ENCODE data around the gene TRIM42. TPM values are rescaled to one million over a fixed set of nuclear protein-coding genes. Genes with fewer than 3 reads are reported as not detected.

The TRIM42 gene
- not detected in 2 replicates for total RNA-seq (2014; rRNA removed; shearing (Covaris generic))

GRCh38 chr3:140677764-140678163, at the start of gene TRIM42:
Gene TRIM42 (plus strand): TSS chr3:140678064. CDS start chr3:140678230, 166 bp downstream.
- DNase-seq (ENCODE audit: low read depth) = no peak

GRCh38 chr3:140628606-140629005, 49.3 kb upstream of the TRIM42 start:
- DNase-seq (ENCODE audit: low read depth) = no peak

- DNase-seq (ENCODE audit: low read depth) = peak; percentile 80
These were observed 48.3 kb upstream of the TRIM42 start for GRCh38 chr3:140629357-140630137.

- DNase-seq (ENCODE audit: low read depth) = no peak
These were observed 47.5 kb upstream of the TRIM42 start for GRCh38 chr3:140630366-140630765.

- no peak for DNase-seq (ENCODE audit: low read depth)
These were observed 47.0 kb upstream of the TRIM42 start for GRCh38 chr3:140630866-140631265.

DNA sequence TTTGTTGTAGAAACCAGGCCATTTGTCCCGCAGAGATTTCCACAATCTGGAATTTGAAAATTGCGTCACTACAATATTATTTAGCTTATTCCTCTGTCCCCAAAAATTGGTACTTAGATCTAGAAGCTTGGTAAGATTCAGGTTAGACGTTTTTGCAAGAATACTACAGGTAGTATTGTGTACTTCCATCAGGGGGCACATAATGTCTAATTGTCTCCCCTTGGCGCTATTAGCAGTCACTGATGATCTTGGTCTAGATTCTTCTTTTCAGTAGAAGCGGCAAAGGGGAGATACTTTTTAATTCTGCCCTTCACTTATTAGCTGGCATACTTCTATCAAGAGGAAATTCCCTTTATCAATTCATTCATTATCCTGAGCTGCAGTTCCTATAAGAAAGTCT, 42.6 kb upstream of the TRIM42 start:
- no peak for DNase-seq (ENCODE audit: low read depth)

- peak; percentile 42 for DNase-seq (ENCODE audit: low read depth)
These were observed 41.3 kb upstream of the TRIM42 start for GRCh38 chr3:140636406-140637138.

DNA sequence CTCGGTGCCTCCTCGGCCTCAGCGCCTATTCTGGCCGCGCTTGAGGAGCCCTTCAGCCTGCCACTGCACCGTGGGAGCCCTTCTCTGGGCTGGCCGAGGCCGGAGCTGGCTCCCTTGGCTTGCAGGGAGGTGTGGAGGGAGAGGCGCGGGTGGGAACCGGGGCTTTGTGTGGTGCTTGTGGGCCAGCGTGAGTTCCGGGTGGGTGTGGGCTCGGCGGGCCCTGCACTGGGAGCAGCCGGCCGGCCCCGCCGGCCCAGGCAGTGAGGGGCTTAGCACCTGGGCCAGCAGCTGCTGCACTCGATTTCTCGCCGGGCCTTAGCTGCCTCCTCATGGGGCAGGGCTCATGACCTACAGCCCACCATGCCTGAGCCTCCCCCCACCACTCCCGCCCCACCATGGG, 26.6 kb upstream of the TRIM42 start:
- DNase-seq (ENCODE audit: low read depth) = no peak

GRCh38 chr3:140655678-140656077, 22.2 kb upstream of the TRIM42 start:
- no peak for DNase-seq (ENCODE audit: low read depth)

- DNase-seq (ENCODE audit: low read depth) = no peak
These were observed 13.8 kb upstream of the TRIM42 start for GRCh38 chr3:140664111-140664510.

GRCh38 chr3:140682586-140682985, 4.7 kb downstream of the TRIM42 start:
- DNase-seq (ENCODE audit: low read depth) = no peak

DNA sequence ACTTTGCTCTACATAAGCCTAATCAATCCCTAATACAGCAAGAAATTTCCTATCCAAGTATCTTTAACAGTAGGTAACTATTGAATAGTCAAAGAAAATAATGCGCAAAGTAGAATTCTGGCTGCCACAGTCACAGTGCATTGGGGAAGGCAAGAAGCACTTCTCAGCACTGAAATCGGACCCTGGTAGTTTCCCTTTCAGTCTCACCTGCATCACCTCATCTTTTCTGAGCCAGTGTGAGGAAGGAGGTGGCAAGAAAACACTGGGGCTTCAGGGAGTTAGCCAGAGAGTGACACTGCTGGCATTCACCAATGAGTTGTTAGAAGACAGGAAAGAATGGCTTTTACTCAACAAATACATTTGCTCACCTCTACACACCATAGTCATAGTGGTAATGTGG, 8.3 kb downstream of the TRIM42 start:
- DNase-seq (ENCODE audit: low read depth) = no peak

DNA sequence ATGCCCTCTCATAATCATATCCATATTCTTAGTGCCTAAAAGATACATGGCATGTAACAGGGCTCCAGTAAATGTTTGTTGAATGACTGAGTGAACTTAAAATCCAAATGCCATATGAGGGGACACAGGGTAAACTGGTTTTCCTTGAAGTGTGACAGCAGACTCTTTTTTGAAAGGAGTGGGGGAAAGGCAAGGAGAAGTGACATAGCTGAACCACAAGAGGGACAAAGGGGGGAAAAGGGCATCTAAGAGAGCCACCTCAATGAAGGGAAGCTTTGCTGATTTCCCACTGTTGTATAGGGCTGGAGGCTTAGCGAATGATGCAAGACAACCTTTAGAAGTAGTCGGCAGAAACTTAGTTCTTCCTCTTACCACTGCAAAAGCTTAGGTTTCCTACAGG, 9.1 kb downstream of the TRIM42 start:
- DNase-seq (ENCODE audit: low read depth) = no peak

DNA sequence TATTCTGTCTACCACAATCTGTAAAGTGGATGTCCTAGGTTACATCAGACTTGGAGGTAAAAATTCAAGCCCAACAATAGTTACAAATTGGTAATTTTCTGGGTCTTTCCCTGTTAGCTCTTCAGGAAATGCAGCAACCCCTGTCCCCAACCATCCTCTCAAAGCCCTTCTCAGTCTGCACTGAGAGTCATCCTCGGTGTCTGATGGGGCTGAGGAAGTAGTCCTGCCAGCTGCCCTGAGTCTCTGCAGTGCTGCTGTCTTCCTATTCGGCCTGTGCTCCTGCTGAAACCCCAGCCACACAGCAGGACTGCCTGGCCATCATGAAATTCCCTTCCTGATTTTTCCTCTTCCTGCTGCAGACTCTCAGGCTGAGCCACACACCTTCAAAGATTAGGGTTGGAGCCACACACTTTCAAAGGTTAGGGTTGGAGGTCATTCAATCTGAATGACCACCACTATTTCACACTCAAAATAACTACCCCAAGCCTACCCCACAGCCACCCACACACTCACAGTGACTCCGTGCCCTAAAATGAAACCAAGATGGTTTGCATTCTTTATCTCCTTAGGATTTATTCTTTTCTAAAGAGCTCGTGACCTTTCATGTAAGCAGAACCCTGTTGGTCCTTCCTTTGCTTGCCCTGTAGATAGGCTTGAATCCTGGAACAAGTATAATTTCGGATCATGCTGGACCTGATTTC, 17.6 kb downstream of the TRIM42 start:
- DNase-seq (ENCODE audit: low read depth) = no peak

DNA sequence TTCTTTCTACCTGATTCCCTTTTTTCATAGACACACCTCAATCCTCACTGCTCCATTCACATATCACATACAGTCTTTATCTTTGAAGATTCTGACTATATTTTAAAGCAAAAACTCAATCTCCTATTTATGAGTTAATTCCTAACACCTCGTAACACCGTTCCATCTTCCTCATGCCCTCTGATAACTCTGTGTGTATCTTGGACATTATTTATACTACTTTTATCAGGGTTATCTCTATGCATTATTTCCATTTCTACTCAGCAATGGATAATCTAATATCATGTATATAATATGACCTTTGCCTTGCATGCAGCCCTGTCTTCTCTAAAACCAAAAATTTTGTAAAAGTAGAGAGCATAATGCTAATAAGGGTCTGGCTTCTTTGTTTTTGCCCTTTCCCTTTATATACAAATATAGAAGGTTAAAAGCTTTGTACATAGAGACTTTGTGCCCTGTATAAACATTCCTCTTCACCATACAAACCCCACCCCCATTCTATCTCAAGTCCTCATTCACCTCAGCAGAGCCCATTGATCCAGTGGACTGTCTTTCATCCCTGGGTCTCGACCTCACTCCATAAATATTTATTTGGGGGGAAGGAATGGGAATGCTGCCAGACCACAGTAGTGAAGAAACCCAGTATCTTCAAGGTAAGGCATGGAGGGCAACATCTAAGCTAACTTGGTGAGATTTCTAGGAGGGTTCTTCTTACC, 21.8 kb downstream of the TRIM42 start:
- DNase-seq (ENCODE audit: low read depth) = no peak

DNA sequence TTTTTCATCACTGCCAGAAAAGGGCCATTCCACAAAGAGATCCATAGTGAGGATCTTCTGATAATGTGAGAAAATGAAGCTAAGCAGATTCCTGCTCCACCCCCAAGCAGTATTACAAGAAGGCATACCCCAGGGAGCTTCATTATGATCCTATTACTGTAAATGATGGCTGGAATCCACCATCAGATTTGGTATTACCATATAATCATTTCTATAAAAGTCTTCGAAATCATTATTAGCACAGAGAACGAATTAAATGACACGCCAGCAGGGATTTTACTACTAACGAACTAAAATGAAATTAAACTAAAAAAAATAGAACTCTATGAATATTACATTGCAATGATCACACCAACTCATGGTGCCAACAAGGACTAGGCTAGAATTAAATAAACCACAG, 24.4 kb downstream of the TRIM42 start:
- no peak for DNase-seq (ENCODE audit: low read depth)

DNA sequence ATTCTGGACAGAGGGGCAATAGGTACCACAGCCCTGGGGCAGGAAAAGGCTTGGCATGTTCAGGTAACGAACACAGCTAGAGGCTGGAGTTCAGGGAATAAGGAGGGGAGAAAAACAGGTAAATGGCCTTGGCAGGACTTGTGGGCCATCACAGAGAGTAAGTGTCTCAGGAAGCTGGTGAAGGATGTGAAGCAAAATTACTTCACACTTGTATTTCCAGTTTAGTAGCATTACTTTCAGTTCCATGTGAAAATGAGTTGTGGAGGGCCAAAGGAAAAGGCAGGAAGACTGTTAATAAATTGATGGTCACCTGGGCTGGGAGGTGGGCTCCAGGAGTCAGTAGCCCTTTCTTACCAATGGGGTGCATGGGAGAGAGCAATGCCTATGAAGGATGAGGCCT, 25.6 kb downstream of the TRIM42 start:
- DNase-seq (ENCODE audit: low read depth) = no peak

DNA sequence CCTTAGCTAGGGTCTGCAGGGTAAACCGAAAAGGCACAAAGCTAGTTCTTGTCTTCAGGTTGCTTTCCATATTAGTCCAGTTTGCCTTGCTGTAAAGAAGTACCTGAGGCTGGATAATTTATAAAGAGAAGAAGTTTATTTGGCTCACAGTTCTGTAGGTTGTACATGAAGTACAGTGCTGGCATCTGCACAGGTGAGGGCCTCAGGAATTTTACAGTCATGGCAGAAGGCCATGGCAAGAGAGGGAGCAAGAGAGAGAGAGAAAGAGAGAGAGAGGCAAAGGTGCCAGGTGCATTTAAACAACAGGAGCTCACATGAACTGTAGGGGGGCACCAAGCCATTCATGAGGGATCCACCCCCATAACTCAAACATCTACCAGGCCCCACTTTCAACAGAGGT, 26.9 kb downstream of the TRIM42 start:
- no peak for DNase-seq (ENCODE audit: low read depth)

- no peak for DNase-seq (ENCODE audit: low read depth)
These were observed 28.1 kb downstream of the TRIM42 start for GRCh38 chr3:140705954-140706353.

GRCh38 chr3:140706360-140706759, 28.5 kb downstream of the TRIM42 start:
- no peak for DNase-seq (ENCODE audit: low read depth)

GRCh38 chr3:140708815-140709214, 31.0 kb downstream of the TRIM42 start:
- no peak for DNase-seq (ENCODE audit: low read depth)

DNA sequence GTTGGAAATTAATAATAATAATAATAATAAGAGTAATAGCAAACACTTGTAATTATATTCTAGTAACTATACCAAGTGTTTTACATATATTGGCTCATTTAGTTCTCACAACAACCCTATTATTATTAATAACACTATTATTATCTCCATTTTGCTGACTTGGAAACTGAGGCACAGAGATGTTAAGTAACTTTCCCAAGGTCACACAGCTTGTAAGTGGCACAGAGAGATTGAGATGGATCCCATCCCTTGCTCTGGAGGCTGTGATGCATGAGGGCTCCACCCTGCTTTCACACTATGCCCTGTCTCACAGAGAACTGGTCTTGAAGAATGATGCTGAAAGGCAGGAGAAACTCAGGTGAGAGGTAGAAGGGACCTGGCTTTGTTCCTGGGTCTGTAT, 31.9 kb downstream of the TRIM42 start:
- DNase-seq (ENCODE audit: low read depth) = no peak
